ACC112 (cell line): ENCODE results near the gene FAM162B.
"Not testable (repeated sequence)": the region's sequence is repeated elsewhere in the genome, so short reads cannot be mapped to it uniquely, and the experiment has no call there.

Source experiments
- H2AFZ ChIP-seq: fragments of 200-600 bp; sonication (generic); one replicate; pipeline ENCODE4 v1.6.0; 2017; ENCODE audit warnings: antibody characterized with exemption, low read length; ENCODE audit not compliant: unreplicated experiment
- H3K27ac ChIP-seq: fragments of 200-600 bp; sonication (generic); 2 replicates; pipeline ENCODE4 v1.5.1; 2014; ENCODE audit warnings: low read depth, mild to moderate bottlenecking, antibody characterized with exemption, low read length, moderate library complexity
- H3K27me3 ChIP-seq: fragments of 200-600 bp; sonication (generic); 2 replicates; pipeline ENCODE4 v1.6.1; 2014; ENCODE audit warnings: mild to moderate bottlenecking, antibody characterized with exemption, low read length, moderate library complexity, mixed read lengths; ENCODE audit not compliant: insufficient read depth
- H3K36me3 ChIP-seq: fragments of 200-600 bp; sonication (generic); 2 replicates; pipeline ENCODE4 v1.6.1; 2016; ENCODE audit warnings: mild to moderate bottlenecking, antibody characterized with exemption, low read length, moderate library complexity, mixed read lengths; ENCODE audit not compliant: insufficient read depth
- H3K4me1 ChIP-seq: fragments of 200-600 bp; sonication (generic); one replicate; pipeline ENCODE4 v1.6.1; 2016; ENCODE audit warnings: low read length, mixed read lengths; ENCODE audit not compliant: insufficient read depth, unreplicated experiment, control insufficient read depth
- H3K4me3 ChIP-seq: fragments of 200-600 bp; sonication (generic); 2 replicates; pipeline ENCODE4 v1.5.1; 2014; ENCODE audit warnings: mild to moderate bottlenecking, low read depth, low read length
- H3K79me2 ChIP-seq: fragments of 200-600 bp; sonication (generic); one replicate; pipeline ENCODE4 v1.6.0; 2016; ENCODE audit warnings: low read length; ENCODE audit not compliant: control insufficient read depth, unreplicated experiment, insufficient read depth

The FAM162B gene

DNA sequence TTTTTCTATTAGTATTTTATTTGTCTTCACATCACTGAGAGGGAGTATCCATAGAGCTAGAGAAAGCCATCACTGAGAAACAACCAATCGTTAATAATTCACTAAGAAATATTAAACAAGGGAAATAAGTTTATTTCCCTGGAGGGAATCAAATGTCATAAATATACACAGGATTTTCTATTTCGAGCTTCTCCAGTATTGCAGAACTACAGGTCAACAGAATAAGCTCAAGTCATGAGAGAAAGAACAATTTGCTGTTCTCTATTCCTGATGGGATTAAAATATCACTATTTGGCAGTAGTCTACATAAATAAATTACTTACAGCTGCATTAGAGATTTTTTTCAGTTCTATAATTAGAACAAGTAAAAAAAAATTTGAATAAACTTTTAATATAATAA, 2.2 kb upstream of the FAM162B start:
- H3K27me3 ChIP-seq: peaks cover 13% of the 10 kb centered on the region; the same call in 1 of the 2 replicates
- H3K79me2 ChIP-seq: no peaks in the 10 kb centered on the region
- H2AFZ ChIP-seq: no peak overlapping the region
- no peak overlapping the region for H3K4me3 ChIP-seq
- no peak overlapping the region for H3K27ac ChIP-seq
- no peaks in the 10 kb centered on the region for H3K36me3 ChIP-seq
- no peaks in the 10 kb centered on the region for H3K4me1 ChIP-seq

DNA sequence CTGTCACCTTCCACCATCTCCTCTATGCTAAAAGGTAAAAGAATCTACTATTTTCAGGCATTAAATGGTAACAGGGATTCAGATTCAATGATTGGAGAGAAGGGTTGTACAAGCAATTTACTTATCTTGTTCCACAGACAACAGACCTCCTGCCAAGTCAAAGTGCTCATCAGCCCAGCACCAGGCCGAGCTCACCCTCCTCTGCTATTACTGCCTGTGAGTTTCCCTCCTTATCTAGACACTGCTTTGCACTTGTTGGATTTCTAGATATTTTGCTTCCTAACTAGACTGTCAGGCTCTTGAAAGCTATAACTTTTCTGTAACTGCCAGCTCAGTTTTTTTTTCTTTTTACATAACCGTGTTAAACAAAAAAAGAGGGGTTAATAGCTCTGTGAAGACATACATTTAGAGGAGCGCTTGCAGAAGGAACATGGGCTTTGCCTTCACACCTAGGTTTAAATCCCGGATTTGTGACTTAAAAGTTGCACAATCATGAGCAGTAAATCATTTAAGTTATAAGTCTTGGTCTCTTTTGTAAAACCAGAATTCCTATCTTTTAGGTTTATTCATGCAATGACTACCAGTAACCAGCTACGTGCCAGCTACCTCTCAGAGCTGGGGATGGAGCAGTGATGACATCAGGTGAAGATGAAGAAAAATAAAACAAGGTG, 1.1 kb upstream of the FAM162B start:
- no peaks in the 10 kb centered on the region for H3K36me3 ChIP-seq
- H3K4me1 ChIP-seq: no peaks in the 10 kb centered on the region
- H3K27ac ChIP-seq: no peak overlapping the region
- no peaks in the 10 kb centered on the region for H3K79me2 ChIP-seq
- H3K27me3 ChIP-seq: peaks cover 13% of the 10 kb centered on the region; the same call in 1 of the 2 replicates
- H3K4me3 ChIP-seq: no peak overlapping the region
- no peak overlapping the region for H2AFZ ChIP-seq

DNA sequence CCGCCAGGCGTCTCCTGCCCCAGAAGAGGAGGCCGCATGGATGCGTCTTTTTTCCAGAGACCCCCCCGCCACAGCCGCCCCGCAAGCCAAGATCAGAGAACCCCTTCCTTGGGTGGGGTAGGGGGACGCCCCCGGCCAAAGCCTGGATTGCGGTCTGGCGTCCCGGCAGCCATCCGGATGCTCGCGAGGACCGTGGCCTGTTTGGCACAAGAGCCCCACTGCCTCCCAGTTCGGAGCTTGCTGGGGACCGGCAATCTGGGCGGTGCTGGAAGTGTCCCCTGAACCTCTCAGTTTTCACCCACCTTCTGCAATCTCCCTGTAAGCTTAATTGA, 924 bp downstream of the FAM162B start:
- Histone ChIP-seq H3K27me3 (peaks cover 13% of the 10 kb centered on the region; the same call in 1 of the 2 replicates), H3K4me3 (peak overlapping the region; percentile 84), H3K36me3 (no peaks in the 10 kb centered on the region), H3K4me1 (no peaks in the 10 kb centered on the region), H3K79me2 (no peaks in the 10 kb centered on the region), H3K27ac (no peak overlapping the region), H2AFZ (peak overlapping the region; percentile 86)

DNA sequence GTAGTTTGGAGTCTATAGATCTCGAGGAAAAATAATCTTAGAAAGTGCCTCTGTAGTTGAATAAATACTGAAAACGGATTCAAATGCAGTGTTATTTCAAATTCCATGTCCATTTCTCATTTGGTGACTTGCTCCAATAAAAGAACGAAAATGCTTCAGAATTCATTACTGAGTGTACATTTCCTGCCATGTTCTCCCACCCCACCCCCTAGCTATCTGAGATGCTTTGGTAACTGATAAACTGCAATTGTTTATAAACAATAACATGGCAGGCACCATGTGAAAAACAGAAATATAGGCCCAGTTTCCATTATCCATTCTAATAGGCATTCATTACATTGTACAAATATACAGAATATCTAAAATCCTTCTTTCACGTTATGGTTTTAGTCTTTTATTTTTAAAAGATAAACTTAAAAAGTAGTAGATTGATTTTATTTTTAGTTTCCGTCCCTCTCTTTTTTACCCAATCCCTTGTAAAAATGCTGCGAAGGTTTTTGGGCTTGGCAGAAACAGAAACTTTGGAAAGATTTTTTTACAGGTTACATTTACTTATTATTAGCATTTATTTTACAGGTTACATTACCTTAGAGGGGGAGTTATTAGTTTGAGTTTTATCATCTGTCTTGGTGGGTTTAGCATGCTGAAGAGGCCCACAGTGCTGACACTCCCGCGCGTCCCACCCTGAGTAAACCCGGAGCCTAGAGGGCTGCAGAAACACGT, 1.5 kb downstream of the FAM162B start:
- no peaks in the 10 kb centered on the region for H3K36me3 ChIP-seq
- H3K79me2 ChIP-seq: no peaks in the 10 kb centered on the region
- no peak overlapping the region for H3K4me3 ChIP-seq
- no peak overlapping the region for H2AFZ ChIP-seq
- H3K4me1 ChIP-seq: no peaks in the 10 kb centered on the region
- no peak overlapping the region for H3K27ac ChIP-seq
- H3K27me3 ChIP-seq: peaks cover 13% of the 10 kb centered on the region; the same call in 1 of the 2 replicates

DNA sequence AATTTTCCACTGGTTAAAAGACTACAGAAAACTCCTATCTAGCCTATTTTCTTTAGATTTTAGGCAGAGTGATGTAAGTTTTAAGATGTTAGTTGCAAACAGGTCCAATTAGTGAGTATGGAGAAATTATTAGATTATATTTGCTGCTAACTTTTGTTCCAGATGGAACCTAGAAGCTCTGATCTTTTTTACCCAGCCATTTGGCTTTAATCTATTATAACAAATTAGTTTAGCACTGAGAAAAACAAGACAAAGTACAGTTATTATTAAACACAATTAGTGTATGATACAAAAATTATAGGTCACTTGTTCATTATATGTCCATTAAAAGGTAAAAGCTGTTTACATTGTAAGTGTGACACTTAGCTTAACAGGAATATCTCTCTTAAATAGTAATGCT, 2.5 kb downstream of the FAM162B start:
- peaks cover 13% of the 10 kb centered on the region; the same call in 1 of the 2 replicates for H3K27me3 ChIP-seq
- H3K27ac ChIP-seq: no peak overlapping the region
- no peaks in the 10 kb centered on the region for H3K79me2 ChIP-seq
- H3K4me1 ChIP-seq: no peaks in the 10 kb centered on the region
- H2AFZ ChIP-seq: no peak overlapping the region
- no peak overlapping the region for H3K4me3 ChIP-seq
- H3K36me3 ChIP-seq: no peaks in the 10 kb centered on the region

DNA sequence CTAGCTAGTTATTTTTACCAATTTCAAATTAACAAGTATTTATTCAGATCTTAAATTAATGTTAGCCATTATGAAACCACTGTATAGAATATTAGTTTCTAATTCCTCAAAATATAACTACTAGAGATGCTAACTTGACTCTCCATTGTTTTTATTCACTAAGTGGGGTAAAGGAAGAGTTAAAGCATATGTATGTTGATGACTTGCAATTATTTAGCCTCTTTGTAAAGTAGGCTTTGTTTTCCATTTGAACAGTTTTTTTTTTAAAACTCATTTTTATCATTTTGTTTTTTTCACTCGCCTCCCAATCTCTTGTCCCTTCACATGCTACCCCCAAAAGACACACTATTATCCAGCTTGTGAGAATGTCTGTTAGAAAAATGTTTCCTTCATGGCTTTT, 3.3 kb downstream of the FAM162B start:
- H2AFZ ChIP-seq: no peak overlapping the region
- peaks cover 13% of the 10 kb centered on the region; the same call in 1 of the 2 replicates for H3K27me3 ChIP-seq
- no peak overlapping the region for H3K27ac ChIP-seq
- H3K36me3 ChIP-seq: no peaks in the 10 kb centered on the region
- H3K79me2 ChIP-seq: no peaks in the 10 kb centered on the region
- no peak overlapping the region for H3K4me3 ChIP-seq
- no peaks in the 10 kb centered on the region for H3K4me1 ChIP-seq

DNA sequence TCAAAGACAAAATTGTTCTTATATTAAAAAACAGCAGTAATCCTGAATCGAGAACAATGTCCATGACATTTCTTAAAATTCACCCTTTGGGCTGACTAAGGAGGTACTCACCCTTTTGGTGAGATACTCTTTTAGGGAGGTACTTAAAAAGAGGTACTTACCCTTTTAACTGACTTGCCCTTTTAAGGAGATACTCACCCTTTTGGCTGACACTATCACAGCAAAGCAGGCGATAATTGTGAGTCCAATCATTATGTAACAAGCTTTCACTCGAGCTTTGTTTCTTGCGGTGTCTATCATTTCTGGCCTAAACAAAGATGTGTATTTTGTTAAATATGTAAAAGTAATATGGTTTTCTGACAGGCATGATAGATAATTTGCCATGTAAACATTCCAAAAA, 3.7 kb downstream of the FAM162B start:
- H3K27me3 ChIP-seq: peaks cover 13% of the 10 kb centered on the region; the same call in 1 of the 2 replicates
- no peak overlapping the region for H3K4me3 ChIP-seq
- no peaks in the 10 kb centered on the region for H3K79me2 ChIP-seq
- no peak overlapping the region for H3K27ac ChIP-seq
- no peaks in the 10 kb centered on the region for H3K4me1 ChIP-seq
- no peaks in the 10 kb centered on the region for H3K36me3 ChIP-seq
- H2AFZ ChIP-seq: no peak overlapping the region

DNA sequence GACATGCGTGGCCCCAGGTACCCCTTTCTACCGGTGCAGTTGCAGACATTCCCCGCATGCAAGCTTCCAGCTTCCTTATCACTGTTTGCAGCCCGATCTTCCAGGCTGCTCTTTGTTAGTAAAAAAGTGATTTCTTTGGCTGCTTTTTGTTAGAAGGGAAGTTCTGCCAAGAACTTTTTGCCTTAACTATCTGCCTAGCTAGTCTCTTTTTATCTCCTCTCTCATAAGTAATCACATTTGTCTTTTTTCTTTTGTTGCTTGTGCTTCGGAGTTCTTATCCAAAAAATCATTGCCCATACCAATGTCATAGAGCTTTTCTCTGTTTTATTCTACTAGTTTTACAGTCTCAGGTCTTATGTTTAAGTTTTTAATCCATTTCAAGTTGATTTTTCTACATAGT, 20.3 kb downstream of the FAM162B start:
- Histone ChIP-seq H3K4me1 (no peaks in the 10 kb centered on the region), H3K27ac (no peak overlapping the region), H3K27me3 (no peaks in the 10 kb centered on the region), H3K4me3 (no peak overlapping the region), H2AFZ (no peak overlapping the region), H3K36me3 (no peaks in the 10 kb centered on the region), H3K79me2 (no peaks in the 10 kb centered on the region)

DNA sequence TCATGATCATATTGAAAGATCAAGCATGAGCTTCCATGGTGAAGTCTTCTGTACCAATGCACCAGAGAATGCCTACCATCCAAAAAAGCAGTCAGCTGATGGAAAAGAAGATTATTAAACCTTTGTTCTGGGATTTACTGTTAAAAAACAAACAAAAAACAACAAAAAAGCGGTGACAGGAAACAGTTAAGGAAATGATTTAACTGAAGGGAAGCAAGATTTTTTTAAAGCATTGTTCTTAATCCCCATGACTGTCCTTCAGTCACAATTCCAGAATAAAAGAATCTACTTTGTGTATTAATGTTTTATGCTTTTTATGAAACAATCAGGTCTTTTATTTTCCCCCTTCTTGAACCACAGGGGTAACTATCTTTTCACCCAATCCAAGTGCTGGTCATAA, 23.9 kb downstream of the FAM162B start:
- Histone ChIP-seq H3K4me1 (no peaks in the 10 kb centered on the region), H3K79me2 (no peaks in the 10 kb centered on the region), H3K4me3 (no peak overlapping the region), H3K36me3 (peaks cover 6% of the 10 kb centered on the region; the same call in 1 of the 2 replicates), H3K27ac (no peak overlapping the region), H3K27me3 (no peaks in the 10 kb centered on the region), H2AFZ (no peak overlapping the region)

DNA sequence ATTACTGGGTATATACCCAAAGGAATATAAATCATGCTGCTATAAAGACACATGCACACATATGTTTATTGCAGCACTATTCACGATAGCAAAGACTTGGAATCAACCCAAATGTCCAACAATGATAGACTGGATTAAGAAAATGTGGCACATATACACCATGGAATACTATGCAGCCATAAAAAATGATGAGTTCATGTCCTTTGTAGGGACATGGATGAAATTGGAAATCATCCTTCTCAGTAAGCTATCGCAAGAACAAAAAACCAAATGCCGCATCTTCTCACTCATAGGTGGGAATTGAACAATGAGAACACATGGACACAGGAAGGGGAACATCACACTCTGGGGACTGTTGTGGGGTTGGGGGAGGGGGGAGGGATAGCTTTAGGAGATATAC, 25.0 kb downstream of the FAM162B start:
- H3K36me3 ChIP-seq, H3K4me1 ChIP-seq, H3K4me3 ChIP-seq, H3K79me2 ChIP-seq, H3K27ac ChIP-seq, H3K27me3 ChIP-seq, H2AFZ ChIP-seq: not testable (repeated sequence)

DNA sequence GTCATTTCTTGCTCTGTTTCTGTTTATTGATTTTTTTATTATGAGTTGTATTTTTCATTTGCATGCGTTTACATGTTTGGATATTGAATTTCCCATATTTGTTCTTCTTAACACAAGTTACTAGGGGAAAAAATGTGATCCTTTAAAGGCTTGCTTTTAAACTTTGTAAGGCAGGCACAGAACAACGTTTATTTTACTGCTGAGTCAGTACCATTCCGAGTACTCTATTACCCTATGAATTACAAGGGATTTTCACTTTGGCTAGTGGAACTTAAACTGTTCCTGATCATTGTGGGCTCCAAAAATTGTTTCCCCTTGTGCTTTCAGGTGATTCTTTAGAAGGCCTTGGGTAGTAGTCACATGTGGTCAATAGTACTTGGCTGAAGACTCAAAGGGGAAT, 28.5 kb downstream of the FAM162B start:
- Histone ChIP-seq H3K4me1 (no peaks in the 10 kb centered on the region), H3K27me3 (no peaks in the 10 kb centered on the region), H3K79me2 (no peaks in the 10 kb centered on the region), H3K36me3 (peaks cover 6% of the 10 kb centered on the region; the same call in 1 of the 2 replicates), H3K27ac (no peak overlapping the region), H3K4me3 (no peak overlapping the region), H2AFZ (no peak overlapping the region)
